GM23248 (cell line): ENCODE results near the gene PPP2R2D.

Experiments used
- EZH2 ChIP-seq: fragments of 200-600 bp; sonication (generic); IDR thresholded peaks from 2 replicates; pipeline ENCODE4 v1.6.1; 2018; ENCODE audit warnings: antibody characterized with exemption, mild to moderate bottlenecking; ENCODE audit not compliant: insufficient read depth, poor library complexity, severe bottlenecking
- EZH2phosphoT487 ChIP-seq: fragments of 200-600 bp; sonication (generic); IDR thresholded peaks from 2 replicates; pipeline ENCODE4 v1.6.1; 2018; ENCODE audit warnings: antibody characterized with exemption, moderate library complexity, mild to moderate bottlenecking, low read depth; ENCODE audit not compliant: insufficient read depth

DNA sequence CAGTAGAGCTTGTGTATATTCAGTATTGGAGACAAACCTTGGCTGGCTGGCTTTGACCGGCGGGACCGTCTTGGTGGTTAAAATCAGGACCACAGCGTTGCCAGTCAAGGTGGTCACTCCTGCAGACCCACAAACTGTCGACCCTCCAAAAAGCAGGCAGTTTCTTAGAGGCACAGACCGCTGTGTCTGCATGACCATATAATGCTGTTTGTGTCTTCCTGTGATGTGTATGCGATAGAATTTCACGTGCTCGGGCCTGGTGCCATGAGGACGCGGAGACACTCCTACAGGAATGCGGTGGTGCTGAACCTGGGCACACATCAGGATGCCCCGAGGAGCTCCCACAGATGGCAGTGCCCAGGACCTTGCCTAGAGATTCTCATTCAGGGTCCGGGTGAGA, 46.1 kb downstream of the PPP2R2D start:
- no peak for TF ChIP-seq EZH2phosphoT487
- TF ChIP-seq EZH2, result no peak
